Thoracic aorta (tissue), 2 donors: Measurements from ENCODE around the gene LACTB. TPM values are rescaled to one million over a fixed set of nuclear protein-coding genes. Genes with fewer than 3 reads are reported as not detected.

Experiments used
- ATAC-seq: fragments of 150-250 bp; one replicate; pipeline ENCODE4 v1.8.0; 2017; ENCODE audit warnings: low read depth; ENCODE audit not compliant: insufficient number of reproducible peaks, low FRiP score
- DNase-seq: peaks from one replicate; pipeline ENCODE4 v3.0.0-alpha.2; 2020; ENCODE audit warnings: low spot score
- H3K27ac ChIP-seq, 2 donors: fragments of 200-600 bp; sonication (generic); 1 replicate in 1 of 2; 2 replicates in 1 of 2; pipeline ENCODE4 v1.5.1; 2016; ENCODE audit warnings: mild to moderate bottlenecking in 2 of 2, moderate library complexity in 2 of 2
- H3K27me3 ChIP-seq: fragments of 200-600 bp; sonication (generic); replicated peaks from 2 replicates; pipeline ENCODE4 v1.6.0; 2016; ENCODE audit warnings: mild to moderate bottlenecking; ENCODE audit not compliant: insufficient read depth
- H3K36me3 ChIP-seq: fragments of 200-600 bp; sonication (generic); one replicate; pipeline ENCODE4 v1.5.1; 2016
- H3K4me1 ChIP-seq, 2 donors: fragments of 200-600 bp; sonication (generic); 1 replicate in 1 of 2; 2 replicates in 1 of 2; pipeline versions ENCODE4 v1.5.1 to v1.6.0; 2016; ENCODE audit warnings: low read depth in 2 of 2, mild to moderate bottlenecking in 1 of 2; ENCODE audit not compliant: control insufficient read depth in 1 of 2
- H3K4me3 ChIP-seq: fragments of 200-600 bp; sonication (generic); 2 replicates; pipeline ENCODE4 v1.5.1; 2016; ENCODE audit warnings: mild to moderate bottlenecking
- H3K9me3 ChIP-seq: fragments of 200-600 bp; sonication (generic); 2 replicates; pipeline ENCODE4 v1.5.1; 2016
- total RNA-seq, 2 donors: library from RNA; depleted of rRNA; stranded (reverse); fragments of >200 nt; gene quantifications; one replicate each; pipeline versions ENCODE4 v1.1.0 to v1.2.3, GENCODE V29; 2016
- TF ChIP-seq, protein P1 (sequence below): fragments of 200-600 bp; sonication (generic); IDR thresholded peaks from one replicate; pipeline ENCODE4 v1.5.1; 2019; ENCODE audit warnings: antibody characterized with exemption

LACTB gene
- total RNA-seq, 2 donors from 2014 or later = 11.6 to 22.4 TPM

DNA sequence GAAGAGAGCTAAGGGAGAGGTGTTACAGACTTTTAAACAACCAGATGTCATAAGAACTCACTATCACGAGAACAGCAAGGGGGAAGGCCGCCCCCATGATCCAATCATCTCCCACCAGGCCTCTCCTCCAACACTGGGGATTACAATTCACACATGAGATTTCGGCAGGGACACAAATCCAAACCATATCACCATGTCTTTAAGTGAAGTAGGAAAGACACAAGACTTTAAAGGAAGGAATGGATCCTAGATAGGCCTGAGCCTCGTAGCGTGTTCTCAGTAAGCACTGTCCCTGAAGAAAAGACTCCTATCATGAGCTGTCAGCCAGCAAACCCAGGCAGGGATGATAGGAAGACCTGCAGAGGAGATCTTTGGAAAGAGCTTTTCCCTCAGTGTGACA, 50.7 kb downstream of the LACTB start:
- no peaks in the 10 kb centered on the region for H3K36me3 ChIP-seq
- TF ChIP-seq, protein P1, sequence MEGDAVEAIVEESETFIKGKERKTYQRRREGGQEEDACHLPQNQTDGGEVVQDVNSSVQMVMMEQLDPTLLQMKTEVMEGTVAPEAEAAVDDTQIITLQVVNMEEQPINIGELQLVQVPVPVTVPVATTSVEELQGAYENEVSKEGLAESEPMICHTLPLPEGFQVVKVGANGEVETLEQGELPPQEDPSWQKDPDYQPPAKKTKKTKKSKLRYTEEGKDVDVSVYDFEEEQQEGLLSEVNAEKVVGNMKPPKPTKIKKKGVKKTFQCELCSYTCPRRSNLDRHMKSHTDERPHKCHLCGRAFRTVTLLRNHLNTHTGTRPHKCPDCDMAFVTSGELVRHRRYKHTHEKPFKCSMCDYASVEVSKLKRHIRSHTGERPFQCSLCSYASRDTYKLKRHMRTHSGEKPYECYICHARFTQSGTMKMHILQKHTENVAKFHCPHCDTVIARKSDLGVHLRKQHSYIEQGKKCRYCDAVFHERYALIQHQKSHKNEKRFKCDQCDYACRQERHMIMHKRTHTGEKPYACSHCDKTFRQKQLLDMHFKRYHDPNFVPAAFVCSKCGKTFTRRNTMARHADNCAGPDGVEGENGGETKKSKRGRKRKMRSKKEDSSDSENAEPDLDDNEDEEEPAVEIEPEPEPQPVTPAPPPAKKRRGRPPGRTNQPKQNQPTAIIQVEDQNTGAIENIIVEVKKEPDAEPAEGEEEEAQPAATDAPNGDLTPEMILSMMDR = no peak

DNA sequence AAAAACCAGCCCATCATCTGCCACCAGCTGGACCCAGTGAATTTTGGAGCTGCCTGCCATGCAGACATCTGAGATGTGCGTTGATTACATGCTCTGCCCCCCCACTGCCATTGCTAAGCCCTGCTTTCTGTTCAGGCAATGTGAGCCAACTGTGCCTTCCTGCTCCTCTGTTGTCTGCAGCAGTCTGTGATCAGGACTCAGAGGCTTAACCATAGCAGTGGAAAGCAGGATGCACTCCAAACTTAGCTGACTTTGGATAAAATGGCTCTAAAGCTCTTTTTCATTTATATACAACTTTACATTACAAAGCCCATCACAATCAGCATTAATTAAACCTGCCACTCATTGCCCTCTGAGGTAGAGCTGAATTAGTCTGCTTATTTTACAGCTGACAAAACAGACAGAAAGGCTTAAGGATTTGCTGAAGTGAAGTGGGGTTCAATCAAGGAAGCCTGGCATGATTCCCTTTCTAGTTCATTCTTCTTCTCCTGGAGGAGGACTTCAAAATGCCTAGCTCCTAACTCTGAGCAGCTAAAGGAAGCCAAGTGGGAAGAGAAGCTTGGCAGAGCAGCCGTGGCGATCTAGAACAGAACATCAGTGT, 51.3 kb downstream of the LACTB start:
- Histone ChIP-seq H3K27me3 (no peaks in the 10 kb centered on the region), H3K27ac (no peak overlapping the region), H3K4me3 (no peak overlapping the region), H3K36me3 (no peaks in the 10 kb centered on the region), H3K4me1 (no peaks in the 10 kb centered on the region), H3K9me3 (no peaks in the 10 kb centered on the region)
- ATAC-seq (no peak), DNase-seq (no peak)
- TF ChIP-seq, protein P1 = no peak

More for the DNA sequence above, 50.7 kb downstream of the LACTB start:
- Histone ChIP-seq H3K9me3 (no peaks in the 10 kb centered on the region), H3K27me3 (no peaks in the 10 kb centered on the region), H3K4me3 (no peak overlapping the region), H3K4me1 (no peaks in the 10 kb centered on the region), H3K27ac (no peak overlapping the region)
- no peak for ATAC-seq
- no peak for DNase-seq

DNA sequence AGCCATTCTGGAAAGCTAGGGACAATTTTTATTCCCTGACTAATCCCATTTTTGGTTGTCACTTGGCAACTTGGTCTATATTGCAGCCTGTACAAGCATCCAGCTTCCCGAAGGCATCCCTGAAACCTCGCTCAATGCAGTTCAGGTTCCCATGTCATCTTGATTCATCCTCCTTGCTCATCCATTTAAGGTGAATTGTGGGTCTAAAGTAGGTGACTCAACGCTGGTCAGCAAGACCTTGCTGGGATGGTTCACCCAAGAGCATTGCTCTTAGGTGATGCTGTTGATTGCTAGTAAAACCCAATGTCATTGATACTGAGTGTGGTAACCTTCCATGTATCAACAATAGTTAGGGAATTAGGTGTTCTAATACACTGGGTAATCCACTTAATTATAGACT, 54.6 kb downstream of the LACTB start:
- Histone ChIP-seq H3K27ac (no peak overlapping the region), H3K4me3 (no peak overlapping the region), H3K36me3 (no peaks in the 10 kb centered on the region), H3K27me3 (no peaks in the 10 kb centered on the region), H3K9me3 (no peaks in the 10 kb centered on the region), H3K4me1 (no peaks in the 10 kb centered on the region)
- DNase-seq (no peak), ATAC-seq (no peak)
- TF ChIP-seq, protein P1 = no peak

DNA sequence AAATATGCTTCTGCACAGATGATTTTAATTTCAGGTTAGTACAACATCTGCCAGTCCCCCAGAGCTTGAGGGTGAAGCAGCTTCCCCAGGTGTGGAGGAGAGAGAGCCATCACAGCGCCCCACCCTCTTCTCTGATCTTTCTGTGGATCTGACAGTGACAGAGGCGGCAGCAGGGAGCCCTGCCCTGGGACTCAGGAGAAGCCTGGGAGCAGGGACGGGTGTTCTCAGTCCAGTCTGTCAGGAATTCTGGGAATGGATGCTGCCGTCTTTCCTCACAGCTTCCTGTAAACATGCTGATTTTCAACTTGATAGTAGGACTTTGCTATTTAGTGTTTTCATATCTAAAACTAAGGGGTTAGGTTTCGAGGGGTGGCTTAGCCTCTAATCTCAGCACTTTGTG, 56.4 kb downstream of the LACTB start:
- Histone ChIP-seq H3K27ac (no peak overlapping the region), H3K4me3 (no peak overlapping the region), H3K4me1 (no peaks in the 10 kb centered on the region), H3K27me3 (no peaks in the 10 kb centered on the region), H3K9me3 (no peaks in the 10 kb centered on the region), H3K36me3 (no peaks in the 10 kb centered on the region)
- TF ChIP-seq, protein P1 = no peak
- no peak for DNase-seq
- no peak for ATAC-seq

GRCh38 chr15:63180746-63181145, 59.1 kb downstream of the LACTB start:
- H3K9me3 ChIP-seq = no peaks in the 10 kb centered on the region
- DNase-seq = no peak
- no peak overlapping the region for H3K4me3 ChIP-seq
- no peaks in the 10 kb centered on the region for H3K27me3 ChIP-seq
- no peak overlapping the region for H3K27ac ChIP-seq
- H3K4me1 ChIP-seq = no peaks in the 10 kb centered on the region
- TF ChIP-seq, protein P1 = no peak
- ATAC-seq = no peak
- no peaks in the 10 kb centered on the region for H3K36me3 ChIP-seq
